Measurements from ENCODE around the gene CEMIP2.
A peak's percentile ranks its signal among the peaks of the same experiment; 100 is the strongest.

Gene CEMIP2

DNA sequence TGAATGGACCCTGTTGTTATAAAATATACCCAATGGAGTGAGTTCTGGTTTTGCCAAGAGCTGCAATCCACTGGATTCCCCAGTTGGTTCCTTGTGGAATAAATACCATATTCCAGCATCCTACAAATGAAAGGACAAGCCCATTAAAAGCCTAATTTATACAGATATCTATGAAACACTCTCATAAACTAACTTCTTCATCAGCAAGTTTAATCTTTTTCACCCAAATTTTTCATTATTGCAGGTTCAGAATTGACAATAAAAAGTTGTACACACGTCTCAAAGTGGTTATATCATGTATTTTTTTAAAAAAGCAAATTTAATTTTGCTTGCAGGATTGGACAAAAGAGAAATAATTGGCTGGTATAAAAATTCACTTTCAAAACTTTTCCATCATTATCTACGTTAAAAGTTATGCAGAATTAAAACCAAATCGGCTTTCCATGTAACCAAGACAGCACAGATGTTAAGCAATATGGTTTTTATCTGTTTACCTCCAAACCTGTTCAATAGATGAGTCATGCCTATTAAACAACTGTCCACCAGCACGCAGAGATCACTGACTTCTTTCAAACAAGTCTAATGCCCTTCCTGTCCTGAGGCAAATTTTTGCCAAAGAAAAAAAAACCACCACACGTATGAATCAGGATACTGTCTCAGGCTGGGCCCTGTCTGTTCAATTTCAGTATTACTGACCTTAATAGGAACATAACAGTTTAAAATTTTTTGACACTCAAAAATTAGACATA, 42.5 kb downstream of the CEMIP2 start:
- no peak for TF ChIP-seq CTCF (IDR thresholded peaks at IDR 0.05; ENCODE audit: low read depth, low read length, missing control alignments)
- H3K4me3 ChIP-seq (replicated peaks; ENCODE audit: low read depth, low read length) = no peak overlapping the region
- DNase-seq (ENCODE audit: extremely low read depth, low read depth) = peak; percentile 78

- H3K4me3 ChIP-seq (replicated peaks; ENCODE audit: low read depth, low read length) = no peak overlapping the region
- DNase-seq (ENCODE audit: extremely low read depth, low read depth) = no peak
- TF ChIP-seq CTCF (IDR thresholded peaks at IDR 0.05; ENCODE audit: low read depth, low read length, missing control alignments) = no peak
These were observed 46.5 kb downstream of the CEMIP2 start for GRCh38 chr9:71721855-71722254.

GRCh38 chr9:71719562-71719961, 48.8 kb downstream of the CEMIP2 start:
- no peak for TF ChIP-seq CTCF (IDR thresholded peaks at IDR 0.05; ENCODE audit: low read depth, low read length, missing control alignments)
- H3K4me3 ChIP-seq (replicated peaks; ENCODE audit: low read depth, low read length) = no peak overlapping the region
- DNase-seq (ENCODE audit: extremely low read depth, low read depth) = peak; percentile 80

- no peak for TF ChIP-seq CTCF (IDR thresholded peaks at IDR 0.05; ENCODE audit: low read depth, low read length, missing control alignments)
- DNase-seq (ENCODE audit: extremely low read depth, low read depth) = no peak
These were observed 49.2 kb downstream of the CEMIP2 start for GRCh38 chr9:71719088-71719487.

GRCh38 chr9:71716138-71716909, 52.0 kb downstream of the CEMIP2 start:
- no peak for TF ChIP-seq CTCF (IDR thresholded peaks at IDR 0.05; ENCODE audit: low read depth, low read length, missing control alignments)
- no peak for DNase-seq (ENCODE audit: extremely low read depth, low read depth)
- no peak overlapping the region for H3K4me3 ChIP-seq (replicated peaks; ENCODE audit: low read depth, low read length)

More at GRCh38 chr9:71719088-71719487, 49.2 kb downstream of the CEMIP2 start:
- H3K4me3 ChIP-seq (replicated peaks; ENCODE audit: low read depth, low read length) = no peak overlapping the region

DNA sequence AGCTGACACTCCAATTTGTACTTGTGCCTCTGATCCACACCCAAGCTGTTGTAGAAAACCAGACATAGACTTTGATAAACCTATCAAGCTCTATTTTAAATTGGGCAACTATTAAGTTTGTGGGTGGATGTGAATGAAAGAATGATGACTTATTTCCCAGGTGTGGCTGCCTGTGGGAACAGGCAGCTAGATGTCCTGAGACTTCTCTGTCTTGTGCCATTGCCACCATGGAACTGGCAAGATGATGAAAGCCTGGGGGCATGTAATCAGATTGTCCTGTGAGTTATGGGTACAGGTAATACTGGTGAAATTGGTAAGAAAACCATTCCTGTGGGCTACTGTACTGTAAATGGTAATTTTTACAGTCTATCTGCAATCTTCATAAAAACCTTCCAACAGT, 57.5 kb downstream of the CEMIP2 start:
- DNase-seq (ENCODE audit: extremely low read depth, low read depth) = no peak
- no peak for TF ChIP-seq CTCF (IDR thresholded peaks at IDR 0.05; ENCODE audit: low read depth, low read length, missing control alignments)
- no peak overlapping the region for H3K4me3 ChIP-seq (replicated peaks; ENCODE audit: low read depth, low read length)
